KMS-11 (cell line): ENCODE results near the gene DGUOK.

Source experiments
- H2AFZ ChIP-seq: fragments of 200-600 bp; sonication (generic); 2 replicates; pipeline ENCODE4 v1.6.1; 2016; ENCODE audit warnings: antibody characterized with exemption, mixed run types, low read depth
- H3K27ac ChIP-seq: fragments of 200-600 bp; sonication (generic); 2 replicates; pipeline ENCODE4 v1.6.1; 2016; ENCODE audit warnings: mild to moderate bottlenecking, mixed run types
- H3K27me3 ChIP-seq: fragments of 200-600 bp; sonication (generic); 2 replicates; pipeline ENCODE4 v1.6.1; 2017; ENCODE audit warnings: mild to moderate bottlenecking, low read depth, mixed run types, moderate library complexity; ENCODE audit not compliant: insufficient read depth
- H3K36me3 ChIP-seq: fragments of 200-600 bp; sonication (generic); 2 replicates; pipeline ENCODE4 v1.6.1; 2017; ENCODE audit warnings: mild to moderate bottlenecking, mixed run types; ENCODE audit not compliant: insufficient read depth
- H3K4me1 ChIP-seq: fragments of 200-600 bp; sonication (generic); 2 replicates; pipeline ENCODE4 v1.6.1; 2016; ENCODE audit warnings: mild to moderate bottlenecking, low read depth, mixed run types; ENCODE audit not compliant: poor library complexity, severe bottlenecking
- H3K4me2 ChIP-seq: fragments of 200-600 bp; sonication (generic); 2 replicates; pipeline ENCODE4 v1.7.0; 2016; ENCODE audit warnings: mild to moderate bottlenecking, mixed run types
- H3K4me3 ChIP-seq: fragments of 200-600 bp; sonication (generic); IDR thresholded peaks from 2 replicates; pipeline ENCODE4 v1.6.1; 2017; ENCODE audit warnings: low read depth, low read length, mixed read lengths; ENCODE audit not compliant: insufficient read depth
- H3K79me2 ChIP-seq: fragments of 200-600 bp; sonication (generic); 2 replicates; pipeline ENCODE4 v1.6.1; 2016; ENCODE audit warnings: low read depth, mixed run types; ENCODE audit not compliant: insufficient read depth
- H3K9ac ChIP-seq: fragments of 200-600 bp; sonication (generic); 2 replicates; pipeline ENCODE4 v1.6.1; 2016; ENCODE audit warnings: mild to moderate bottlenecking, mixed run types
- H4K20me1 ChIP-seq: fragments of 200-600 bp; sonication (generic); 2 replicates; pipeline ENCODE4 v1.6.1; 2016; ENCODE audit warnings: mild to moderate bottlenecking, mixed run types; ENCODE audit not compliant: insufficient read depth
- CTCF ChIP-seq: fragments of 200-600 bp; sonication (generic); conservative IDR thresholded peaks from 2 replicates; pipeline ENCODE4 v1.6.1; 2017; ENCODE audit warnings: low read depth, mild to moderate bottlenecking, antibody characterized with exemption, low read length, moderate library complexity, mixed read lengths

DGUOK gene

GRCh38 chr2:73999881-74000597 is 73.4 kb downstream of the DGUOK start:
- no peak overlapping the region for H3K9ac ChIP-seq
- peaks cover 46% of the 10 kb centered on the region; the same call in 1 of the 2 replicates for H3K79me2 ChIP-seq
- H3K27me3 ChIP-seq = no peaks in the 10 kb centered on the region
- no peak overlapping the region for H3K4me2 ChIP-seq
- H3K4me3 ChIP-seq = no peak overlapping the region
- no peak overlapping the region for H3K27ac ChIP-seq
- no peak for TF ChIP-seq CTCF
- peaks cover 25% of the 10 kb centered on the region for H3K4me1 ChIP-seq
- H2AFZ ChIP-seq = no peak overlapping the region
- peaks cover 44% of the 10 kb centered on the region for H4K20me1 ChIP-seq
- no peaks in the 10 kb centered on the region for H3K36me3 ChIP-seq

- Histone ChIP-seq H4K20me1 (peaks cover 44% of the 10 kb centered on the region), H2AFZ (no peak overlapping the region), H3K4me3 (no peak overlapping the region), H3K9ac (no peak overlapping the region), H3K4me1 (peaks cover 25% of the 10 kb centered on the region), H3K27ac (no peak overlapping the region), H3K4me2 (no peak overlapping the region), H3K36me3 (no peaks in the 10 kb centered on the region), H3K79me2 (peaks cover 44% of the 10 kb centered on the region; the same call in 1 of the 2 replicates), H3K27me3 (no peaks in the 10 kb centered on the region)
- TF ChIP-seq CTCF = no peak
Observed at GRCh38 chr2:74000666-74001065, 74.0 kb downstream of the DGUOK start.

GRCh38 chr2:74001121-74001520 is 74.4 kb downstream of the DGUOK start:
- H3K4me2 ChIP-seq = no peak overlapping the region; the same call in 1 of the 2 replicates
- no peak overlapping the region for H3K9ac ChIP-seq
- H3K27me3 ChIP-seq = no peaks in the 10 kb centered on the region
- no peaks in the 10 kb centered on the region for H3K36me3 ChIP-seq
- no peak overlapping the region for H3K4me3 ChIP-seq
- peaks cover 25% of the 10 kb centered on the region for H3K4me1 ChIP-seq
- H2AFZ ChIP-seq = no peak overlapping the region
- TF ChIP-seq CTCF = no peak
- no peak overlapping the region for H3K27ac ChIP-seq
- peaks cover 44% of the 10 kb centered on the region for H4K20me1 ChIP-seq
- peaks cover 39% of the 10 kb centered on the region; the same call in 1 of the 2 replicates for H3K79me2 ChIP-seq

- Histone ChIP-seq H3K4me1 (peaks cover 25% of the 10 kb centered on the region), H3K36me3 (no peaks in the 10 kb centered on the region), H4K20me1 (peaks cover 44% of the 10 kb centered on the region), H3K27me3 (no peaks in the 10 kb centered on the region), H3K27ac (no peak overlapping the region), H3K79me2 (peaks cover 31% of the 10 kb centered on the region; the same call in 1 of the 2 replicates), H3K9ac (no peak overlapping the region), H3K4me3 (peak overlapping the region; percentile 72), H2AFZ (no peak overlapping the region), H3K4me2 (peak overlapping the region; percentile 77)
- no peak for TF ChIP-seq CTCF
Observed at GRCh38 chr2:74001781-74002504, 75.3 kb downstream of the DGUOK start.
